Measurements from ENCODE around the gene P2RX3. TPM values are rescaled to one million over a fixed set of nuclear protein-coding genes. Genes with fewer than 3 reads are reported as not detected.

The P2RX3 gene
- total RNA-seq, 2 experiments from 2014 or later: not detected

- H3K36me3 ChIP-seq (ENCODE audit: insufficient read depth, low read length): no peaks in the 10 kb centered on the region
- BruUV-seq (replicated peaks): no TSS peak
- TF ChIP-seq CTCF (conservative IDR thresholded peaks at IDR 0.05; ENCODE audit: low read length): no peak
- TF ChIP-seq EZH2phosphoT487 (IDR thresholded peaks at IDR 0.05; ENCODE audit: borderline replicate concordance, low read depth, low read length): no peak
- H3K9me3 ChIP-seq (ENCODE audit: low read length): no peaks in the 10 kb centered on the region
- POLR2A ChIA-PET: interaction anchor here (0.6 to 0.7 kb wide), 2 partner anchors 365 to 780 kb away, joined by 5 to 7 read pairs; no protein-coding TSS in a partner anchor
- intact Hi-C loops (cut with micrococcal nuclease; ENCODE audit: unreplicated experiment): no loop called here
- no peaks in the 10 kb centered on the region for H4K20me1 ChIP-seq (ENCODE audit: insufficient read depth, low read length)
- no peak overlapping the region for H3K27ac ChIP-seq (ENCODE audit: low read depth, low read length, poor library complexity, severe bottlenecking)
- H3K4me1 ChIP-seq (ENCODE audit: insufficient read depth, low read length, poor library complexity, severe bottlenecking): no peaks in the 10 kb centered on the region
- no peak for DNase-seq (ENCODE audit: low spot score)
- CTCF ChIA-PET (ENCODE audit: unreplicated experiment): no interaction called here
- H3K79me2 ChIP-seq (ENCODE audit: insufficient read depth, low read depth, low read length): no peaks in the 10 kb centered on the region
- H3K9me2 ChIP-seq (ENCODE audit: insufficient read depth, low read length): no peaks in the 10 kb centered on the region
- H3K4me2 ChIP-seq (ENCODE audit: low read length): no peak overlapping the region
- no peak overlapping the region for H2AFZ ChIP-seq (ENCODE audit: low read length)
- H3K4me3 ChIP-seq (ENCODE audit: low read depth, low read length, poor library complexity, severe bottlenecking): no peak overlapping the region
These were observed 15.7 kb downstream of the P2RX3 start for GRCh38 chr11:57353852-57354251.

DNA sequence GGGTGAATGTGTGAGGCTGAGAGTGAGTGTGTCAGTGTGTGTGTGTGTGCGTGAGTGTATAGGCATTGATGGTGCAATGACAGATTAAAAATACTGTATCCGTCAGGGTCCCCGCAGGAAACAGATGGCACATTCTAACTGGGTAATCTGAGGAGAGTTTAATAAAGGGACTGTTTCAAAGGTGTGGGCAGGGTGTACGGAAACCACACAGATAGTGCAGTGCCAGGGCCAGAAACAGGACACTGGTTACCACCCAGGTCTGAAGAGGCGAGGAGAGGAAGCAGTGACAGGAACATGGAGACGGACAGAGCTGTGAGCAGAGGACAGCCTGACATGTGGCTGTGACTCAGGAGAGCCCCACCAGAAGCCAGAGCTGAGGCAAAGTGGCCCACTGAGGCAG, 16.5 kb downstream of the P2RX3 start:
- H3K9me2 ChIP-seq (ENCODE audit: insufficient read depth, low read length): no peaks in the 10 kb centered on the region
- H3K4me1 ChIP-seq (ENCODE audit: insufficient read depth, low read length, poor library complexity, severe bottlenecking): no peaks in the 10 kb centered on the region
- no peaks in the 10 kb centered on the region for H3K36me3 ChIP-seq (ENCODE audit: insufficient read depth, low read length)
- ChIA-PET POLR2A (no interaction called here), CTCF (ENCODE audit: unreplicated experiment) (no interaction called here)
- H3K4me2 ChIP-seq (ENCODE audit: low read length): no peak overlapping the region
- TF ChIP-seq EZH2phosphoT487 (IDR thresholded peaks at IDR 0.05; ENCODE audit: borderline replicate concordance, low read depth, low read length) (no peak), CTCF (conservative IDR thresholded peaks at IDR 0.05; ENCODE audit: low read length) (no peak)
- BruUV-seq (replicated peaks): no TSS peak
- H3K9me3 ChIP-seq (ENCODE audit: low read length): no peaks in the 10 kb centered on the region
- H2AFZ ChIP-seq (ENCODE audit: low read length): no peak overlapping the region
- intact Hi-C loops (cut with micrococcal nuclease; ENCODE audit: unreplicated experiment): no loop called here
- no peak overlapping the region for H3K27ac ChIP-seq (ENCODE audit: low read depth, low read length, poor library complexity, severe bottlenecking)
- no peak for DNase-seq (ENCODE audit: low spot score)
- no peaks in the 10 kb centered on the region for H4K20me1 ChIP-seq (ENCODE audit: insufficient read depth, low read length)
- no peaks in the 10 kb centered on the region for H3K79me2 ChIP-seq (ENCODE audit: insufficient read depth, low read depth, low read length)
- no peak overlapping the region for H3K4me3 ChIP-seq (ENCODE audit: low read depth, low read length, poor library complexity, severe bottlenecking)

DNA sequence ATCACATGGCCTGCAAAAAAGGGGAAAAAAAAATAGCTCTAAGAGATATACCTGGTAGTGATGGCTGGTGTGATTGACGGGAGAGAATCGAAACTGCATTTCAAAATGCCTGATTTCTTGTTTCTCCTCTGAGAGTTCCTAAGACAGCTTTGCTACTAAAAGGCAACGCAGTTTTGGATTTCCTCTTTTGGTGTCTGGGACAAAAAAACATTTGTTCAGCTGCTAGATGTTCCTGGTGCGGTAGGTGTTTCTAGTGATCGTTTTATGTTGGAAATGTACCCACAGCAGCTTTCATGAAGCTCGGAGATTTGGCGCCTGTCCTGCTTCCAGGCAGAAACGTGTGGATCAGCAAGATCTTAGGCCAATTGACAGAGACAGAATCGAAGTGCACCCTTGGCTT, 18.1 kb downstream of the P2RX3 start:
- no peaks in the 10 kb centered on the region for H3K9me3 ChIP-seq (ENCODE audit: low read length)
- no peaks in the 10 kb centered on the region for H3K9me2 ChIP-seq (ENCODE audit: insufficient read depth, low read length)
- no peak overlapping the region for H3K4me2 ChIP-seq (ENCODE audit: low read length)
- no peak for TF ChIP-seq EZH2phosphoT487 (IDR thresholded peaks at IDR 0.05; ENCODE audit: borderline replicate concordance, low read depth, low read length)
- no peak for TF ChIP-seq CTCF (conservative IDR thresholded peaks at IDR 0.05; ENCODE audit: low read length)
- ChIA-PET POLR2A (no interaction called here), CTCF (ENCODE audit: unreplicated experiment) (no interaction called here)
- no peak overlapping the region for H3K4me3 ChIP-seq (ENCODE audit: low read depth, low read length, poor library complexity, severe bottlenecking)
- H3K36me3 ChIP-seq (ENCODE audit: insufficient read depth, low read length): no peaks in the 10 kb centered on the region
- H3K79me2 ChIP-seq (ENCODE audit: insufficient read depth, low read depth, low read length): no peaks in the 10 kb centered on the region
- no peak overlapping the region for H2AFZ ChIP-seq (ENCODE audit: low read length)
- no peaks in the 10 kb centered on the region for H4K20me1 ChIP-seq (ENCODE audit: insufficient read depth, low read length)
- DNase-seq (ENCODE audit: low spot score): no peak
- no peak overlapping the region for H3K27ac ChIP-seq (ENCODE audit: low read depth, low read length, poor library complexity, severe bottlenecking)
- no peaks in the 10 kb centered on the region for H3K4me1 ChIP-seq (ENCODE audit: insufficient read depth, low read length, poor library complexity, severe bottlenecking)
- no TSS peak for BruUV-seq (replicated peaks)
- intact Hi-C loops (cut with micrococcal nuclease; ENCODE audit: unreplicated experiment): no loop called here
